HG03159 (cell line): ENCODE measurements around the gene TMEM50B.

Source experiments
- ATAC-seq: cut with Tn5 transposase; IDR thresholded peaks from one replicate; pipeline ENCODE4 v1.9.1; 2021; ENCODE audit warnings: mild to moderate bottlenecking, moderate library complexity; ENCODE audit not compliant: unreplicated experiment

The TMEM50B gene

GRCh38 chr21:33401630-33401992 is 78.2 kb downstream of the TMEM50B start:
- ATAC-seq: no peak
